Lower lobe of right lung (tissue), 2 donors: Measurements from ENCODE around the gene COPB2. TPM values are rescaled to one million over a fixed set of nuclear protein-coding genes. Genes with fewer than 3 reads are reported as not detected.
"Not testable (repeated sequence)": the region's sequence is repeated elsewhere in the genome, so short reads cannot be mapped to it uniquely, and the experiment has no call there.

Experiments
- ATAC-seq, 2 donors: fragments of 200-7000 bp; cut with Tn5 transposase; one replicate each; pipeline ENCODE4 v1.9.1; 2020 to 2022; ENCODE audit warnings: mild to moderate bottlenecking in 2 of 2, moderate library complexity in 2 of 2
- DNase-seq: peaks from one replicate; pipeline ENCODE4 v3.0.0-alpha.2; 2020
- H3K27ac ChIP-seq: fragments of 200-600 bp; one replicate; pipeline ENCODE4 v1.8.0; 2022
- H3K27me3 ChIP-seq: fragments of 200-600 bp; one replicate; pipeline ENCODE4 v1.8.0; 2022; ENCODE audit warnings: low read depth
- H3K36me3 ChIP-seq: fragments of 200-600 bp; one replicate; pipeline ENCODE4 v1.8.0; 2022; ENCODE audit warnings: mild to moderate bottlenecking
- H3K4me1 ChIP-seq: fragments of 200-600 bp; one replicate; pipeline ENCODE4 v1.8.0; 2022
- H3K4me3 ChIP-seq: fragments of 200-600 bp; one replicate; pipeline ENCODE4 v1.8.0; 2022; ENCODE audit warnings: mild to moderate bottlenecking
- H3K9me3 ChIP-seq: fragments of 200-600 bp; one replicate; pipeline ENCODE4 v1.8.0; 2022
- intact Hi-C: fragments of 100-400 bp; cut with DNase I; formaldehyde crosslinking; loops from one replicate; pipeline ENCODE4 v1.11.0; 2022
- total RNA-seq: library from RNA; stranded (reverse); fragmentation: NEBNext Ultra II Directional; extraction: Animal tissue kit (Norgen Biotek cat#: 25700); gene quantifications from one replicate; pipeline ENCODE4 v1.2.1, GENCODE V29; 2021
- TF ChIP-seq, protein P1 (sequence below): fragments of 200-600 bp; IDR thresholded peaks from one replicate; pipeline ENCODE4 v1.8.0; 2022; ENCODE audit warnings: antibody characterized with exemption, mild to moderate bottlenecking
- donor health status: DM: no; HTN: yes; CAD: no; lungs with severe emphysema.

COPB2 gene
- total RNA-seq, 1 donor from 2014 or later, result 109 TPM

DNA sequence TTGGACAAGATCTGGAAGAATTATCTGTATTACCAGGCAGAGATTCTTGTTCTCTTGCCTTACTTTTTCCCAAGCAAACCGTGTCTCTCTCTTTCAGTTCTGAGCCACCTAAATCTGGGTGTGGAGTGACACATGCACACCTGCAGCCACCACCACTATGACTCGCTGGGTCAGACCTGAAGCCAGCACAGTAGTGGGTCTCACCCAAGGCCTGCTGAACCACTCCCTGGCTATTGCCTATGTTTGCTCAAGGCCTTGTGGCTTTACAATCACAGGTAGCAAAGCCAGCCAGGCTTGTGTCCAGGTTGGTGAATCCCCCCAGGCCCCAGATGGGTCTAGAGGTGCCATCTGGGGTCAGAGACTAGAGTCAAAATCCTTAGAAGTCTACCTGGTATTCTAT is 28.7 kb upstream of the COPB2 start:
- no peak for DNase-seq
- intact Hi-C loops, result no loop called here
- no peaks in the 10 kb centered on the region for H3K4me1 ChIP-seq
- H3K27ac ChIP-seq, result no peak overlapping the region
- peaks cover 17% of the 10 kb centered on the region for H3K9me3 ChIP-seq
- no peaks in the 10 kb centered on the region for H3K27me3 ChIP-seq
- no peak overlapping the region for H3K4me3 ChIP-seq
- TF ChIP-seq, protein P1, sequence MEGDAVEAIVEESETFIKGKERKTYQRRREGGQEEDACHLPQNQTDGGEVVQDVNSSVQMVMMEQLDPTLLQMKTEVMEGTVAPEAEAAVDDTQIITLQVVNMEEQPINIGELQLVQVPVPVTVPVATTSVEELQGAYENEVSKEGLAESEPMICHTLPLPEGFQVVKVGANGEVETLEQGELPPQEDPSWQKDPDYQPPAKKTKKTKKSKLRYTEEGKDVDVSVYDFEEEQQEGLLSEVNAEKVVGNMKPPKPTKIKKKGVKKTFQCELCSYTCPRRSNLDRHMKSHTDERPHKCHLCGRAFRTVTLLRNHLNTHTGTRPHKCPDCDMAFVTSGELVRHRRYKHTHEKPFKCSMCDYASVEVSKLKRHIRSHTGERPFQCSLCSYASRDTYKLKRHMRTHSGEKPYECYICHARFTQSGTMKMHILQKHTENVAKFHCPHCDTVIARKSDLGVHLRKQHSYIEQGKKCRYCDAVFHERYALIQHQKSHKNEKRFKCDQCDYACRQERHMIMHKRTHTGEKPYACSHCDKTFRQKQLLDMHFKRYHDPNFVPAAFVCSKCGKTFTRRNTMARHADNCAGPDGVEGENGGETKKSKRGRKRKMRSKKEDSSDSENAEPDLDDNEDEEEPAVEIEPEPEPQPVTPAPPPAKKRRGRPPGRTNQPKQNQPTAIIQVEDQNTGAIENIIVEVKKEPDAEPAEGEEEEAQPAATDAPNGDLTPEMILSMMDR, result no peak
- ATAC-seq, result no peak
- peaks cover 2% of the 10 kb centered on the region for H3K36me3 ChIP-seq

DNA sequence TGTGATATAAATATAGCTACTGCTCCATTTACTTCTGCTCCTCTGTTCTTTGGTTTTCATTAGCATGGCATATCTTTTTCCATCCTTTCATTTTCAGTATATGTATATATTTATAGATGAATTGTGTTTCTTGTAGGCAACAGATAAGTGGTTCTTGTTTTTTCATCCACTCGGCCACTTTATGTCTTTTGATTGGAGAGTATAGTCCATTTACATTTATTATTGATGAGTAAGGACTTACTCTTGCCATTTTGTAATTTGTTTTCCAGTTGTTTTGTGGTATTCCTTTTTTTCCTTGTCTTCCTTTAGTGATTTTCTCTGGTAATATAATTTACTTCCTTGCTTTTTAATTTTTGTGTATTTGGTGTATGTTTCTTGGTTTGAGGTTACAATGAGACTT is 26.8 kb upstream of the COPB2 start:
- Histone ChIP-seq H3K4me3 (no peak overlapping the region), H3K27ac (no peak overlapping the region), H3K27me3 (no peaks in the 10 kb centered on the region), H3K36me3 (no peaks in the 10 kb centered on the region), H3K9me3 (peaks cover 33% of the 10 kb centered on the region), H3K4me1 (no peaks in the 10 kb centered on the region)
- ATAC-seq (no peak), DNase-seq (no peak)
- intact Hi-C loops, result no loop called here
- TF ChIP-seq, protein P1, result no peak

DNA sequence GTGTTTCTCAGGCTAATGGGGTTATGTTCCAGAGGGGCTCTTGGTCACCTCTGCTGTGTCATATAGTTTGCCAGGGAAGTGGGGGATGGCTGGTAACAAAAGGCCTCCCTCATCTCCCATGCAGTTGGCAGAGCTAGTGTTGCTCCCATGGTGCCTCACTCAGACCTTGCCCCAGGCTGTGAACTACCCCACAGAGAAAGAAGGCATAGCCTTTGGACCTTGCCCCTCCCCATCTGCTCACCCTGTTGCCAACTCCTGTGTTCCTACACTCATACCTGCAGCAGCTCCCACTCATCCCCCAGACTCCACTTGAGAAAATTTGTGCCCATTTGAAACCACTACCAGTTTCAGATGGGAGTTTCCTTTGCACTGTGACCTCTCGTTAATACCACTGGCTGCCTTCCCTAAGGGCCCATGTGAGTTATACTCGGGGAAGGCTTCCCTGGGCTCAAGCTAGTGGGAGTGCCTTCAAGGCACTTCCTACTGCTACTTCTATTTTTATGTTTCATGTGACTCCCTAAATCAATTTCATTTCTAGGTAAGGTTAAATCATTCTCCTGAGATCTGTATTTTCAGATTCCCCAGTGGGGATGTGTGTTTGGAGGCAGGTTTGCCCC is 25.3 kb upstream of the COPB2 start:
- no peaks in the 10 kb centered on the region for H3K27me3 ChIP-seq
- no peaks in the 10 kb centered on the region for H3K4me1 ChIP-seq
- DNase-seq (no peak), ATAC-seq (no peak)
- no peak overlapping the region for H3K27ac ChIP-seq
- no peak overlapping the region for H3K4me3 ChIP-seq
- H3K9me3 ChIP-seq, result peaks cover 39% of the 10 kb centered on the region
- TF ChIP-seq, protein P1, result no peak
- no peaks in the 10 kb centered on the region for H3K36me3 ChIP-seq
- intact Hi-C loops, result no loop called here

- H3K27me3 ChIP-seq, H3K4me3 ChIP-seq, H3K36me3 ChIP-seq, intact Hi-C loops, H3K27ac ChIP-seq, ATAC-seq, DNase-seq, H3K4me1 ChIP-seq: not testable (repeated sequence)
- peaks cover 55% of the 10 kb centered on the region for H3K9me3 ChIP-seq
These were observed 23.4 kb upstream of the COPB2 start for GRCh38 chr3:139412891-139413290.

GRCh38 chr3:139401155-139401554 is 11.7 kb upstream of the COPB2 start:
- H3K4me3 ChIP-seq, intact Hi-C loops, H3K36me3 ChIP-seq, H3K4me1 ChIP-seq, ATAC-seq, DNase-seq, H3K27me3 ChIP-seq, H3K27ac ChIP-seq: not testable (repeated sequence)
- H3K9me3 ChIP-seq, result peaks cover 26% of the 10 kb centered on the region

DNA sequence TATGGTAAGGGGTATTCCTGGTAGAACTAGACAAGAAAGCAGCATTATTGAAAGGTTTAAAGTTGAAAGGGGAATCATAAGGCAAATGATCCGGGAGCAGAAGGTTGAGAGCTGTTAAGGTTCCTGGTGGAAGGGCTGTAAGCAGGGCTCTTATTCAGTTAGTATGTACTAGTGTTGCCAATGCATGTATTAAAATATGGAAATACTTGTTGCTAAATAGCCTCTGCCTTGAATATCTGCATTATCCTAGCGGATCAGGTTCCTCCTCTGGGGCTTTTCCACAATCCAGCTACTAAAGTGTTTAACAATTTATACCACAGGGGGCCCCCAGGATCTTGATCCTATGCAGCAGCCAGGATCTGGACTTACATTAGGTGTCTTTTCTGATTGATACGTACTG is 7.3 kb upstream of the COPB2 start:
- intact Hi-C loops, result no loop called here
- Histone ChIP-seq H3K4me1 (no peaks in the 10 kb centered on the region), H3K9me3 (peaks cover 7% of the 10 kb centered on the region), H3K27ac (no peak overlapping the region), H3K4me3 (no peak overlapping the region), H3K36me3 (no peaks in the 10 kb centered on the region), H3K27me3 (no peaks in the 10 kb centered on the region)
- TF ChIP-seq, protein P1, result no peak
- no peak for ATAC-seq
- no peak for DNase-seq

GRCh38 chr3:139394116-139394515 is 4.7 kb upstream of the COPB2 start:
- no peaks in the 10 kb centered on the region for H3K27me3 ChIP-seq
- TF ChIP-seq, protein P1, result no peak
- H3K4me1 ChIP-seq, result peaks cover 10% of the 10 kb centered on the region
- ATAC-seq, result no peak
- DNase-seq, result no peak
- no peak overlapping the region for H3K27ac ChIP-seq
- H3K36me3 ChIP-seq, result no peaks in the 10 kb centered on the region
- H3K9me3 ChIP-seq, result no peaks in the 10 kb centered on the region
- intact Hi-C loops, result no loop called here
- no peak overlapping the region for H3K4me3 ChIP-seq
